ENCODE results near the gene MTCL1. TPM values are rescaled to one million over a fixed set of nuclear protein-coding genes. Genes with fewer than 3 reads are reported as not detected.

The MTCL1 gene
- total and polyA plus RNA-seq, 2 of the 8 experiments (the other 6 are each of a cell fraction or from before 2014, with no cell fraction given) = 16.6 to 60.8 TPM

- Histone ChIP-seq H3K27ac (ENCODE audit: low read depth, low read length) (no peak overlapping the region), H3K4me1 (replicated peaks in 1 of 4; ENCODE audit: control insufficient read depth in 3 of 4, insufficient read depth in 4 of 4, low read length in 3 of 4) (no peaks in the 10 kb centered on the region; a peak in 1 of 7 replicates), H3K18ac (ENCODE audit: extremely low read depth, low read length) (no peak overlapping the region), H3K27me3 (replicated peaks in 1 of 4; ENCODE audit: control insufficient read depth in 3 of 4, extremely low read depth in 1 of 4, insufficient read depth in 3 of 4, low read length in 3 of 4) (no peaks in the 10 kb centered on the region), H3K56ac (replicated peaks; ENCODE audit: insufficient read length, low read depth, low read length) (no peak overlapping the region), H3K79me1 (ENCODE audit: low read depth, low read length) (no peaks in the 10 kb centered on the region), H3K79me2 (ENCODE audit: control insufficient read depth in 1 of 2, insufficient read depth in 2 of 2, low read length in 2 of 2) (no peaks in the 10 kb centered on the region), H4K91ac (replicated peaks; ENCODE audit: insufficient read length, low read length) (no peak overlapping the region), H4K5ac (ENCODE audit: insufficient read length, low read depth, low read length) (no peak overlapping the region), H3K23ac (ENCODE audit: insufficient read length) (no peak overlapping the region), H3K4me3 (ENCODE audit: extremely low read depth in 1 of 4, insufficient read depth in 2 of 4, low read depth in 3 of 4, low read length in 4 of 4) (no peak overlapping the region), H3K4me2 (ENCODE audit: insufficient read depth in 1 of 2, low read depth in 2 of 2, low read length in 2 of 2) (no peak overlapping the region), H2BK20ac (ENCODE audit: low read length) (no peak overlapping the region), H3K9me3 (ENCODE audit: insufficient read depth in 2 of 2, low read depth in 1 of 2, low read length in 1 of 2) (no peaks in the 10 kb centered on the region), H2AK5ac (ENCODE audit: low read depth, low read length) (no peak overlapping the region), H4K8ac (ENCODE audit: extremely low read depth, insufficient read depth, low read length) (no peak overlapping the region), H3K4ac (replicated peaks; ENCODE audit: insufficient read length, low read depth, low read length) (no peak overlapping the region), H3K9ac (replicated peaks in 1 of 4; ENCODE audit: extremely low read depth in 1 of 4, low read depth in 3 of 4, low read length in 3 of 4) (no peak overlapping the region), H3K36me3 (ENCODE audit: control insufficient read depth in 2 of 4, insufficient read depth in 4 of 4, low read length in 3 of 4) (no peaks in the 10 kb centered on the region), H2BK12ac (ENCODE audit: low read depth, low read length) (no peak overlapping the region), H2BK5ac (ENCODE audit: low read depth, low read length) (no peak overlapping the region), H2AFZ (ENCODE audit: low read length) (no peak overlapping the region), H2BK120ac (replicated peaks; ENCODE audit: low read depth, low read length) (no peak overlapping the region), H3K23me2 (ENCODE audit: low read depth, low read length) (no peaks in the 10 kb centered on the region), H2BK15ac (ENCODE audit: low read length) (no peak overlapping the region), H3K14ac (ENCODE audit: insufficient read length) (no peak overlapping the region), H4K20me1 (replicated peaks in 1 of 2; ENCODE audit: control insufficient read depth in 1 of 2, insufficient read depth in 2 of 2, low read length in 2 of 2) (no peaks in the 10 kb centered on the region)
- FAIRE-seq (no peak), DNase-seq (ENCODE audit: low read depth in 1 of 2, low spot score in 2 of 2) (no peak)
- CTCF ChIA-PET (ENCODE audit: partially characterized antibody) = interaction anchor here (1.4 kb wide), 1 partner anchor 75 kb away, joined by 3 read pairs; no protein-coding TSS in a partner anchor
- POLR2A ChIA-PET (ENCODE audit: partially characterized antibody) = no interaction called here
- no peak for TF ChIP-seq CHD2 (IDR thresholded peaks at IDR 0.05; ENCODE audit: low read length)
- TF ChIP-seq MAFK (IDR thresholded peaks at IDR 0.05; ENCODE audit: low read depth, low read length) = no peak
- no peak for TF ChIP-seq TAF7 (optimal IDR thresholded peaks at IDR 0.05; ENCODE audit: borderline replicate concordance, low read depth, low read length)
- no peak for TF ChIP-seq CTCF (IDR thresholded peaks at IDR 0.05; ENCODE audit: control extremely low read depth in 1 of 3, insufficient read depth in 1 of 3, low read depth in 1 of 3, low read length in 3 of 3)
- no peak for TF ChIP-seq GTF2F1 (IDR thresholded peaks at IDR 0.05; ENCODE audit: borderline replicate concordance, low read depth, low read length)
- WGBS, 2 experiments (ENCODE audit: extremely low coverage in 1 of 2, insufficient coverage in 1 of 2, insufficient read length in 1 of 2, insufficient replicate concordance in 2 of 2, low coverage in 1 of 2, low lambda C conversion rate in 2 of 2, missing lambda C conversion rate in 1 of 2) = 85% methylated on average over 5 of the region's 5 CpGs; no CpG with 5 or more reads in 1 of the 2 experiments
Measured at GRCh38 chr18:8847900-8848299, 142.5 kb downstream of the MTCL1 start.
